OCI-LY1 (cell line): ENCODE data around the gene CCL17.

ENCODE experiments used
- H2AFZ ChIP-seq: fragments of 200-600 bp; sonication (generic), shearing (Covaris generic); 2 replicates; pipeline ENCODE4 v1.6.0; 2014; ENCODE audit warnings: antibody characterized with exemption, mild to moderate bottlenecking, low read length
- H3F3A ChIP-seq: fragments of 200-600 bp; sonication (generic), shearing (Covaris generic); 2 replicates; pipeline ENCODE4 v1.6.0; 2014; ENCODE audit warnings: mild to moderate bottlenecking, antibody characterized with exemption, low read length, moderate library complexity; ENCODE audit not compliant: insufficient read depth
- H3K27ac ChIP-seq: fragments of 200-600 bp; sonication (generic); 2 replicates; pipeline ENCODE4 v1.5.1; 2014; ENCODE audit warnings: low read length, mixed run types, mild to moderate bottlenecking, low read depth; ENCODE audit not compliant: poor library complexity, severe bottlenecking
- H3K27me3 ChIP-seq: fragments of 200-600 bp; sonication (generic); 2 replicates; pipeline ENCODE4 v1.6.0; 2014; ENCODE audit warnings: antibody characterized with exemption, mild to moderate bottlenecking, low read length, moderate library complexity; ENCODE audit not compliant: insufficient read depth
- H3K36me3 ChIP-seq: fragments of 200-600 bp; sonication (generic); 2 replicates; pipeline ENCODE4 v1.6.1; 2014; ENCODE audit warnings: mild to moderate bottlenecking, antibody characterized with exemption, low read length, moderate library complexity, mixed read lengths; ENCODE audit not compliant: insufficient read depth
- H3K4me1 ChIP-seq: fragments of 200-600 bp; sonication (generic); 2 replicates; pipeline ENCODE4 v1.5.1; 2014; ENCODE audit warnings: mild to moderate bottlenecking, low read length, moderate library complexity; ENCODE audit not compliant: insufficient read depth, severe bottlenecking
- H3K4me2 ChIP-seq: fragments of 200-600 bp; sonication (generic), shearing (Covaris generic); 2 replicates; pipeline ENCODE4 v1.6.1; 2014; ENCODE audit warnings: low read length
- H3K4me3 ChIP-seq: fragments of 200-600 bp; sonication (generic); 2 replicates; pipeline ENCODE4 v1.5.1; 2014; ENCODE audit warnings: low read length, low read depth, mild to moderate bottlenecking, mixed read lengths; ENCODE audit not compliant: poor library complexity, severe bottlenecking
- H3K79me2 ChIP-seq: fragments of 200-600 bp; shearing (Covaris generic); 2 replicates; pipeline ENCODE4 v1.6.1; 2016; ENCODE audit warnings: mixed run types, low read length, mixed read lengths; ENCODE audit not compliant: insufficient read depth
- H3K9ac ChIP-seq: fragments of 200-600 bp; sonication (generic), shearing (Covaris generic); 2 replicates; pipeline ENCODE4 v1.6.1; 2014; ENCODE audit warnings: mild to moderate bottlenecking, low read length, mixed read lengths
- H3K9me2 ChIP-seq: fragments of 200-600 bp; sonication (generic), shearing (Covaris generic); 2 replicates; pipeline ENCODE4 v1.6.1; 2014; ENCODE audit warnings: low read depth, mild to moderate bottlenecking, low read length, mixed read lengths
- H3K9me3 ChIP-seq: fragments of 200-600 bp; shearing (Covaris generic); 2 replicates; pipeline ENCODE4 v1.6.1; 2014; ENCODE audit warnings: low read length, mixed read lengths
- H4K20me1 ChIP-seq: fragments of 200-600 bp; sonication (generic), shearing (Covaris generic); 2 replicates; pipeline ENCODE4 v1.6.0; 2016; ENCODE audit warnings: mild to moderate bottlenecking, low read length; ENCODE audit not compliant: insufficient read depth
- EZH2 ChIP-seq: fragments of 200-600 bp; sonication (generic), shearing (Covaris generic); IDR thresholded peaks from 2 replicates; pipeline ENCODE4 v1.8.0; 2017; ENCODE audit warnings: borderline replicate concordance, mixed run types, mild to moderate bottlenecking, antibody characterized with exemption, low read length, moderate library complexity, mixed read lengths
- TF ChIP-seq, protein P1 (sequence below): fragments of 200-600 bp; sonication (generic), shearing (Covaris generic); IDR thresholded peaks from 2 replicates; pipeline ENCODE4 v1.5.1; 2017; ENCODE audit warnings: mild to moderate bottlenecking, antibody characterized with exemption, low read length, moderate library complexity, mixed read lengths

CCL17 gene

DNA sequence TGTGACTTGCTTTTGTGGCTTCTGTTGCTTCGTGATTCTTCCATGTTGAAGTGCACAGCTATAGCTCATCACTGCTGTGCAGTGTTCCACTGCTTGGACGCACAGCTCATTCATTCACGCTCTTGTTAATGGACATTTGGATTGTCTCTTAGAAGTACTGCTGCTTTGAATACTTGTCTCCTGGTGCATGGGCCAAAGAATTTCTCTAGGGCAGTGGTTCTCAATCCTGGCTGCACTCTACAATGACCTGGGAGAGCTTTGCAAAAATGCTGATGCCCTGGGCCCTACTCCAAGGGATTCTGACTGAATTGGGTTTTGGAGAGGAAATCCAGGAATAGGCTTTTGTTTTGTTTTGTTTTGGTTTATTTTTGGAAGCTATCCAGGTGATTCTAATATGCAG lies 20.0 kb downstream of the CCL17 start:
- no peaks in the 10 kb centered on the region for H3K9me3 ChIP-seq
- no peaks in the 10 kb centered on the region for H3K27me3 ChIP-seq
- no peak overlapping the region for H3K4me2 ChIP-seq
- H3K79me2 ChIP-seq, result no peaks in the 10 kb centered on the region
- H3K27ac ChIP-seq, result no peak overlapping the region
- no peaks in the 10 kb centered on the region for H4K20me1 ChIP-seq
- no peak overlapping the region for H3K4me3 ChIP-seq
- no peaks in the 10 kb centered on the region for H3K9me2 ChIP-seq
- H3K36me3 ChIP-seq, result peaks cover 30% of the 10 kb centered on the region
- H3K9ac ChIP-seq, result no peak overlapping the region
- H3K4me1 ChIP-seq, result peaks cover 5% of the 10 kb centered on the region
- H3F3A ChIP-seq, result no peaks in the 10 kb centered on the region
- TF ChIP-seq, protein P1, sequence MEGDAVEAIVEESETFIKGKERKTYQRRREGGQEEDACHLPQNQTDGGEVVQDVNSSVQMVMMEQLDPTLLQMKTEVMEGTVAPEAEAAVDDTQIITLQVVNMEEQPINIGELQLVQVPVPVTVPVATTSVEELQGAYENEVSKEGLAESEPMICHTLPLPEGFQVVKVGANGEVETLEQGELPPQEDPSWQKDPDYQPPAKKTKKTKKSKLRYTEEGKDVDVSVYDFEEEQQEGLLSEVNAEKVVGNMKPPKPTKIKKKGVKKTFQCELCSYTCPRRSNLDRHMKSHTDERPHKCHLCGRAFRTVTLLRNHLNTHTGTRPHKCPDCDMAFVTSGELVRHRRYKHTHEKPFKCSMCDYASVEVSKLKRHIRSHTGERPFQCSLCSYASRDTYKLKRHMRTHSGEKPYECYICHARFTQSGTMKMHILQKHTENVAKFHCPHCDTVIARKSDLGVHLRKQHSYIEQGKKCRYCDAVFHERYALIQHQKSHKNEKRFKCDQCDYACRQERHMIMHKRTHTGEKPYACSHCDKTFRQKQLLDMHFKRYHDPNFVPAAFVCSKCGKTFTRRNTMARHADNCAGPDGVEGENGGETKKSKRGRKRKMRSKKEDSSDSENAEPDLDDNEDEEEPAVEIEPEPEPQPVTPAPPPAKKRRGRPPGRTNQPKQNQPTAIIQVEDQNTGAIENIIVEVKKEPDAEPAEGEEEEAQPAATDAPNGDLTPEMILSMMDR, result no peak
- no peak for TF ChIP-seq EZH2
- H2AFZ ChIP-seq, result no peak overlapping the region

DNA sequence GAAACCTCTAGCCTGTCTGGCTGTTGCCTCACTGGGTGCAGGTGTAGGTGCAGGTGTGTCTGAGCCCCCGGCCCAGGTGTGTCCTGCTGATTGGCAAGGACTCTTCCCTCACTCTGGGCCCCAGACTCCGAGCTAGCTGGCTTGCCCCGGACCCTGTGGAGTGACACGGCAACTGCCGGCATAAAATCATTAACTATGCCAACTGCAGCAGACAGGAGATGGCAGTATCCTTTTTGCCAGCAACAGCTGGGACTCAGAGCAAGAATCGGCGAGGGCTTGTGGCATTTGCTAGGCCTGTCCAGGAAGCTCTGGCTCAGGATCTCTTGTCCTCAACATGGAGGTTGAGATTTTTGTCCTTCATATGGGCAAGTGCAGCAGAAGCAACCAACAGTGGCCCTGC lies 21.8 kb downstream of the CCL17 start:
- H3K9me3 ChIP-seq, result no peaks in the 10 kb centered on the region
- no peaks in the 10 kb centered on the region for H3K79me2 ChIP-seq
- no peak overlapping the region for H3K4me2 ChIP-seq
- H3K9ac ChIP-seq, result no peak overlapping the region
- peaks cover 5% of the 10 kb centered on the region for H3K4me1 ChIP-seq
- no peak overlapping the region for H3K4me3 ChIP-seq
- TF ChIP-seq, protein P1, result no peak
- TF ChIP-seq EZH2, result no peak
- H3F3A ChIP-seq, result no peaks in the 10 kb centered on the region
- H3K36me3 ChIP-seq, result peaks cover 46% of the 10 kb centered on the region
- no peak overlapping the region for H2AFZ ChIP-seq
- no peaks in the 10 kb centered on the region for H3K9me2 ChIP-seq
- no peaks in the 10 kb centered on the region for H4K20me1 ChIP-seq
- H3K27ac ChIP-seq, result no peak overlapping the region
- no peaks in the 10 kb centered on the region for H3K27me3 ChIP-seq

DNA sequence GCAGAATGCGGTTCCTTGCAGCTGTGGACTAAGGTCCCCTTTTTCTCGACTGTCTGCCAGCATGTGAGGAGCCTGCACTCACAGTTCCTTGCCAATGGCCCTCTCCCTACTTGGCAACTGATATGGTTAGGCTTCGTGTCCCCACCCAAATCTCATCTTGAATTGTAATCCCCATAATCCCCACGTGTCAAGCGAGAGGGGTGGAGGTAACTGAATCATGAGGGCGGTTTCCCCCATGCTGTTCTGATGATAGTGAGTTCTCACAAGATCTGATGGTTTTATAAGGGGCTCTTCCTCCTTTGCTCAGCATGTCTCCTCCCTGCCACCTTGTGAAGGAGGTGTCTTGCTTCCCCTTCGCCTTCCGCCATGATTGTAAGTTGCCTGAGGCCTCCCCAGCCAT lies 22.7 kb downstream of the CCL17 start:
- no peak overlapping the region for H2AFZ ChIP-seq
- H3K4me1 ChIP-seq, result peaks cover 3% of the 10 kb centered on the region
- H3K79me2 ChIP-seq, result no peaks in the 10 kb centered on the region
- H3K9me3 ChIP-seq, result no peaks in the 10 kb centered on the region
- no peak overlapping the region for H3K4me3 ChIP-seq
- H4K20me1 ChIP-seq, result no peaks in the 10 kb centered on the region
- no peak overlapping the region for H3K27ac ChIP-seq
- H3K4me2 ChIP-seq, result no peak overlapping the region
- H3K27me3 ChIP-seq, result no peaks in the 10 kb centered on the region
- no peak for TF ChIP-seq EZH2
- TF ChIP-seq, protein P1, result no peak
- H3F3A ChIP-seq, result no peaks in the 10 kb centered on the region
- H3K9me2 ChIP-seq, result no peaks in the 10 kb centered on the region
- peaks cover 55% of the 10 kb centered on the region for H3K36me3 ChIP-seq
- H3K9ac ChIP-seq, result no peak overlapping the region
